Thyroid gland (tissue), 4 donors: ENCODE results near the gene ACTL10. TPM values are rescaled to one million over a fixed set of nuclear protein-coding genes. Genes with fewer than 3 reads are reported as not detected.
"Not testable (repeated sequence)": the region's sequence is repeated elsewhere in the genome, so short reads cannot be mapped to it uniquely, and the experiment has no call there.

Experiments
- DNase-seq, 2 donors: peaks; one replicate each; pipeline ENCODE4 v3.0.0-alpha.2; 2019
- H3K27ac ChIP-seq, 3 donors: fragments of 200-600 bp; sonication (generic); 1 replicate in 2 of 3; 2 replicates in 1 of 3; pipeline ENCODE4 v1.5.1; 2016 to 2019; ENCODE audit warnings: mild to moderate bottlenecking in 1 of 3, moderate library complexity in 1 of 3
- H3K27me3 ChIP-seq: fragments of 200-600 bp; sonication (generic); one replicate; pipeline ENCODE4 v1.5.1; 2019
- H3K36me3 ChIP-seq, 2 donors: fragments of 200-600 bp; sonication (generic); one replicate each; pipeline ENCODE4 v1.5.1; 2016 to 2019
- H3K4me1 ChIP-seq, 2 donors: fragments of 200-600 bp; sonication (generic); one replicate each; pipeline ENCODE4 v1.5.1; 2017 to 2019
- H3K4me3 ChIP-seq, 3 donors: fragments of 200-600 bp; sonication (generic); replicated peaks in 1 of 3; 1 replicate in 2 of 3; 2 replicates in 1 of 3; pipeline ENCODE4 v1.5.1; 2016; ENCODE audit warnings: mild to moderate bottlenecking in 1 of 3
- H3K9me3 ChIP-seq: fragments of 200-600 bp; sonication (generic); one replicate; pipeline ENCODE4 v1.5.1; 2017
- POLR2A ChIP-seq, 2 donors: fragments of 450-650 bp; IDR thresholded peaks; one replicate each; pipeline ENCODE4 v1.6.1; 2017; ENCODE audit warnings: antibody characterized with exemption in 2 of 2, mild to moderate bottlenecking in 2 of 2, moderate library complexity in 1 of 2
- WGBS, 2 donors: methylation state at CpG; one replicate each; pipeline ENCODE4 v1.1.5; 2017; 5-methylcytosine and 5-hydroxymethylcytosine counted together
- intact Hi-C: fragments of 100-400 bp; cut with DNase I; formaldehyde crosslinking; loops from one replicate; pipeline ENCODE4 v1.15.1; 2023
- total RNA-seq, 4 donors: library from RNA; depleted of rRNA; stranded (reverse); fragments of >200 nt; gene quantifications; one replicate each; pipeline ENCODE4 v1.2.3, GENCODE V29; 2016
- TF ChIP-seq, protein P1 (sequence below), 6 experiments: fragments of 200-600 bp in 3 of 6; fragments of 450-650 bp in 3 of 6; sonication (generic) in 3 of 6; IDR thresholded peaks; one replicate each; pipeline ENCODE4 v1.5.1; 2016 to 2019; ENCODE audit warnings: antibody characterized with exemption in 6 of 6, mild to moderate bottlenecking in 2 of 6, inconsistent platforms in 1 of 6, moderate library complexity in 1 of 6

The ACTL10 gene
- total RNA-seq, 4 donors from 2014 or later, result 2.1 to 3.9 (median 2.6) TPM

DNA sequence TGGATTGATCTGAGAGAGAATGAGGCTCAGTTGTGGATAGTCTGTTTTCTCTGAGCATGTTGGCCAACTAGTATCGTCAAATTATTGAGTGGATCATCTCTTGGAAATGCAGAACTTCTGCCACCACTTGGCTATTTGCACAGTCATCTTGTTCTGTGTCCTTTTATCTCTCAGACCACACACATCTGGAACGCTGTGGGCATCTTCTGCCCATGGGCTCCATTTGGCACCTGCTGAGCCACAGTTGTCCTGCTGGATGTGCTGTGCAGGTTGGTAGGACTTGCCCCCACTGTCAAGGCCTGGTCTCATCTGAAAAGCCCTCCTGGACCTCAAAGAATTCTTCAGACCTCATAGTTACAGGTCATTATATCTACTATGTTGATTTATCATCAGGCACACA lies 21.3 kb upstream of the ACTL10 start:
- Histone ChIP-seq H3K4me3 (no peak overlapping the region), H3K27ac (no peak overlapping the region), H3K9me3 (no peaks in the 10 kb centered on the region), H3K27me3 (no peaks in the 10 kb centered on the region), H3K36me3 (peaks cover 25 to 26% of the 10 kb centered on the region in 2 donors), H3K4me1 (peaks cover 11 to 28% of the 10 kb centered on the region in 2 donors)
- DNase-seq, result no peak
- intact Hi-C loops, result no loop called here
- TF ChIP-seq, protein P1, sequence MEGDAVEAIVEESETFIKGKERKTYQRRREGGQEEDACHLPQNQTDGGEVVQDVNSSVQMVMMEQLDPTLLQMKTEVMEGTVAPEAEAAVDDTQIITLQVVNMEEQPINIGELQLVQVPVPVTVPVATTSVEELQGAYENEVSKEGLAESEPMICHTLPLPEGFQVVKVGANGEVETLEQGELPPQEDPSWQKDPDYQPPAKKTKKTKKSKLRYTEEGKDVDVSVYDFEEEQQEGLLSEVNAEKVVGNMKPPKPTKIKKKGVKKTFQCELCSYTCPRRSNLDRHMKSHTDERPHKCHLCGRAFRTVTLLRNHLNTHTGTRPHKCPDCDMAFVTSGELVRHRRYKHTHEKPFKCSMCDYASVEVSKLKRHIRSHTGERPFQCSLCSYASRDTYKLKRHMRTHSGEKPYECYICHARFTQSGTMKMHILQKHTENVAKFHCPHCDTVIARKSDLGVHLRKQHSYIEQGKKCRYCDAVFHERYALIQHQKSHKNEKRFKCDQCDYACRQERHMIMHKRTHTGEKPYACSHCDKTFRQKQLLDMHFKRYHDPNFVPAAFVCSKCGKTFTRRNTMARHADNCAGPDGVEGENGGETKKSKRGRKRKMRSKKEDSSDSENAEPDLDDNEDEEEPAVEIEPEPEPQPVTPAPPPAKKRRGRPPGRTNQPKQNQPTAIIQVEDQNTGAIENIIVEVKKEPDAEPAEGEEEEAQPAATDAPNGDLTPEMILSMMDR (IDR thresholded peaks at IDR 0.05), result no peak
- no peak for TF ChIP-seq POLR2A (IDR thresholded peaks at IDR 0.05)
- WGBS, 2 donors, result 94 to 95% methylated on average over 2 of the region's 2 CpGs

DNA sequence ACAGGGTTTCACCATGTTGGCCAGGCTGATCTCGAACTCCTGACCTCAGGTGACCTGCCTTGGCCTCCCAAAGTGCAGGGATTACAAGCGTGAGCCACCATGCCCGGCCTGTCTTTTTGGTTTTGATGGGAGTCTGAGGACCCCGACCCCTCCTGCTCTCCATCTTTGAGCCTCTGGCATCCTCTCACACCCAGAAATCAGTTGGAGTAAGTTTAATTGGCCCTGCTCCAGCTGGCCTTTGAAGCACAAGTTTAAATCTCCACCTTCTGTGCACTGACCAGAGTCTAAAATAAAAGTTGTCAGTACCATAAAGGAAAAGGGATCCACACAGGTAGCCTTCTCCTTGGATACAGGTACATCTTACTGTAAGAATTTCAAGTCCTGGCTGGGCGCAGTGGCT lies 20.6 kb upstream of the ACTL10 start:
- intact Hi-C loops, result no loop called here
- Histone ChIP-seq H3K4me3 (no peak overlapping the region), H3K27ac (no peak overlapping the region), H3K9me3 (no peaks in the 10 kb centered on the region), H3K27me3 (no peaks in the 10 kb centered on the region), H3K4me1 (peaks cover 11 to 28% of the 10 kb centered on the region in 2 donors), H3K36me3 (peaks cover 21 to 23% of the 10 kb centered on the region in 2 donors)
- DNase-seq, result no peak
- TF ChIP-seq, protein P1 (IDR thresholded peaks at IDR 0.05), result no peak
- no peak for TF ChIP-seq POLR2A (IDR thresholded peaks at IDR 0.05)
- WGBS, 2 donors, result 94 to 98% methylated on average over 4 to 5 of the region's 5 CpGs

DNA sequence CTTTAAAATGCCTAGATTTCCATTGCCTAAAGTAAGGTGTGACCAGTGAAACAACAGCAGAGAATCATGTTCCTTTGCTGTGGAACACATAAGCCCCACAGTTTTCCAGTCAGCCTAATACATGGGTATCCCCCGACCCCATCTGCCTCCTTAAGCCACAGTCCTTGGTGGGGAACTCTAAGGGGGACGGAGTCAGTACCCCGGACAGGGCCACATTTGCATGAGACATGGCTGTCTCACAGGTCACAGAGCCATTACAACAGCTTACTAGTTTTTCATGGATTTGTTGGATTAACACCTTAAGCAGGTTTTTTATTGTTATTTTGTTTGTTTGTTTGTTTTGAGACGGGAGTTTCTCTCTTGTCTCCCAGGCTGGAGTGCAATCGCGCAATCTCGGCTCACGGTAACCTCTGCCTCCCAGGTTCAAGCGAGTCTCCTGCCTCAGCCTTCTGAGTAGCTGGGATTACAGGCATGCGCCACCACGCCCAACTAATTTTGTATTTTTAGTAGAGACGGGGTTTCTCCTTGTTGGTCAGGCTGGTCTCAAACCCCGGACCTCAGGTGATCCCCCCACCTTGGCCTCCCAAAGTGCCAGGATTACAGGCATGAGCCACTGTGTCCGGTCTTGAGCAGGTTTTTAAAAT lies 19.7 kb upstream of the ACTL10 start:
- H3K4me3 ChIP-seq, H3K27me3 ChIP-seq, DNase-seq, intact Hi-C loops, H3K9me3 ChIP-seq: not testable (repeated sequence)
- Histone ChIP-seq H3K27ac (peak overlapping the region in 1 of 3 donors; percentile 5), H3K4me1 (peaks cover 11 to 28% of the 10 kb centered on the region in 2 donors), H3K36me3 (peaks cover 17 to 20% of the 10 kb centered on the region in 2 donors)
- 82 to 85% methylated on average over 13 to 14 of the region's 14 CpGs for WGBS, 2 donors

DNA sequence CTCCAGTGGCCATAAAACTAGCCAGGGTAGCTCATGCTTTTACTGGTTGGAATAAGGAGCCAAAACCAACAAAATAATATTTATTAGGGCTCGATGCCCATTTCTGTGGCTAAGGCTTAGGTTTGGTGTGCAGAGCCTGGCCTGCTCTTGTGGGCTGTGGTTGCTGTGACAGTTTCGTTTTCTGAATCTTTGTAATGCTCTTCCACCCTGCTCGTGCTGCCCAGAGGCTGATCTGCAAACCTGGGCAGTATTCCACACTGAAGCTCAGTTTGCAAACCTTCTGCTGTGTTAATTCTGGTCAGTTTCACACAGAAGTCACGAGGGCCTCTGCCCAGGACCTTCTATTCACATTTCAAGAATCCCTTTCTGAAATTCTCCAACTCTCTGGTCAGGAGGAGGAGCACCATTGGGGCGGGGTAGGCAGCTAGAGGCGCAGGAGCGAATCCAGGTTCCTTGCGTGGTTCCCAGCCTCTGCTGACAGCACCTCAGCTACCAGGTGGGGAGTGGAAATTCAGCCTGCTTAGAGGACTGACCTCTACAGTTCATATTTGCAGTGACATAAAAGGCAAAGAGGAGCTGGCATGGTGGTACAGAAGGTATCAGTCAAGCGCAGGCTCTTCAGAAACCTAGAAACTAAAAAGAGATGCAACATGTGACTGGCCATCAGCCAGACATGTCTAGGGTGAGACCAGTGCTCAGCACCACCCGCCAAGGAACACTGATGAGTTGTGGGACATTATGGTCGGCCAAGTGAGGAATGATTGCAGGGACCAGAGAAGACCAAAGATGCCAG lies 18.9 kb upstream of the ACTL10 start:
- Histone ChIP-seq H3K4me3 (no peak overlapping the region), H3K4me1 (peaks cover 11 to 28% of the 10 kb centered on the region in 2 donors), H3K36me3 (peaks cover 17% of the 10 kb centered on the region in 2 donors), H3K27me3 (no peaks in the 10 kb centered on the region), H3K9me3 (no peaks in the 10 kb centered on the region), H3K27ac (peak overlapping the region in 1 of 3 donors; percentile 5)
- WGBS, 2 donors, result 81 to 88% methylated on average over 11 of the region's 11 CpGs
- no peak for DNase-seq
- intact Hi-C loops, result no loop called here
- TF ChIP-seq, protein P1 (IDR thresholded peaks at IDR 0.05), result no peak
- no peak for TF ChIP-seq POLR2A (IDR thresholded peaks at IDR 0.05)

DNA sequence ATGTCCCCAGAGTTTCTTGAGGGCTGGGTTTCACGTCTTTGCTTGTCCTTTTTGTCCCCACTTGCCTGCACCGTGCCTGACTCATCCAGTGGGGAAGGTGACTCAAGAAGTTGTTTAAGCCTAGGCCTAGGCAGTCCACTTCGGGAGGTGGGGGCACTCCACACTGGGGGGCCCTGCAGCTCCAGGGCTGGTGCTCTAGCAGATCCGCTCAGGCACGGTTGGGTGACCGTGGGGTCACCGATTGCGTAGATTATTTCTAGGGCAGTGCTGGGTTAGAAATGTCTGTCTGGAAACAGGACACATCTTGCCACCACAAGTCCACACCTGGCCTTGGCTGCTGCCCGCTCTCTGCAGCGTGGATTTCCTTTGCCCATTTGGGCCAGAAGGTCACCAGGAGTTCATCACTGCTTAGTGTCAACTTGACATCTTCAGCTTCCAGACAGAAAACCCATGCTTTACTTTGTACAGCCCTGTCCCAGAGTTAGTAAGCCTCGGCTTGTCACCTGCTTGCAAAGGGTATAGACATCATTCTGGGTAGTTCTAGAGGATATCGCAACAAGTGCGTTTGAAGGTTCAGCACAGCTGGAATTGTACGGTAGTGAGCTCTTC lies 18.2 kb upstream of the ACTL10 start:
- 70 to 76% methylated on average over 11 to 13 of the region's 14 CpGs for WGBS, 2 donors
- Histone ChIP-seq H3K27me3 (no peaks in the 10 kb centered on the region), H3K27ac (peak overlapping the region in 2 of 3 donors; percentile 5 to 59), H3K4me3 (no peak overlapping the region), H3K36me3 (peaks cover 17% of the 10 kb centered on the region in 2 donors), H3K4me1 (peaks cover 12 to 33% of the 10 kb centered on the region in 2 donors), H3K9me3 (no peaks in the 10 kb centered on the region)
- intact Hi-C loops, result no loop called here
- TF ChIP-seq POLR2A (IDR thresholded peaks at IDR 0.05), result no peak
- TF ChIP-seq, protein P1 (IDR thresholded peaks at IDR 0.05), result no peak
- DNase-seq, result no peak
